ENCODE results near the gene CAMTA1.
A peak's percentile ranks its signal among the peaks of the same experiment; 100 is the strongest.

The CAMTA1 gene

DNA sequence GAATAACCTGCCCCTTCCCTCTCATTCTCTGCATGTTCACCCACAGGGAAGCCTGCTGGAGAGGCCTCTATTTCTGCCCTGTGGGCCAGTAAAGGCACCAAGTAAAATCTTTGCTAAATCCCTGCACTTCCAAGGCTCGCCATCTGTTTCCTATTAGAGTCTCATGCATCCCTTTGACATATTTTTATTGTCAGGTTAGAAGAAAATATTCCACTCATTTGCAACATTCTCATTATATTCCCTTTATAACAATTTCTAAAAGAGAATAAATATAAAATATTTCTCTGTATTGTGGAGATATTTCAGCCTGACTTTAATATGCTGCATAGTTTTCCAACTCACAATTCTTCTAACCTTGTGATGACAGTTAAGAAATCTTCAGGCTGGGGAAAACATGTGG lies 645.4 kb downstream of the CAMTA1 start:
- DNase-seq: no peak

DNA sequence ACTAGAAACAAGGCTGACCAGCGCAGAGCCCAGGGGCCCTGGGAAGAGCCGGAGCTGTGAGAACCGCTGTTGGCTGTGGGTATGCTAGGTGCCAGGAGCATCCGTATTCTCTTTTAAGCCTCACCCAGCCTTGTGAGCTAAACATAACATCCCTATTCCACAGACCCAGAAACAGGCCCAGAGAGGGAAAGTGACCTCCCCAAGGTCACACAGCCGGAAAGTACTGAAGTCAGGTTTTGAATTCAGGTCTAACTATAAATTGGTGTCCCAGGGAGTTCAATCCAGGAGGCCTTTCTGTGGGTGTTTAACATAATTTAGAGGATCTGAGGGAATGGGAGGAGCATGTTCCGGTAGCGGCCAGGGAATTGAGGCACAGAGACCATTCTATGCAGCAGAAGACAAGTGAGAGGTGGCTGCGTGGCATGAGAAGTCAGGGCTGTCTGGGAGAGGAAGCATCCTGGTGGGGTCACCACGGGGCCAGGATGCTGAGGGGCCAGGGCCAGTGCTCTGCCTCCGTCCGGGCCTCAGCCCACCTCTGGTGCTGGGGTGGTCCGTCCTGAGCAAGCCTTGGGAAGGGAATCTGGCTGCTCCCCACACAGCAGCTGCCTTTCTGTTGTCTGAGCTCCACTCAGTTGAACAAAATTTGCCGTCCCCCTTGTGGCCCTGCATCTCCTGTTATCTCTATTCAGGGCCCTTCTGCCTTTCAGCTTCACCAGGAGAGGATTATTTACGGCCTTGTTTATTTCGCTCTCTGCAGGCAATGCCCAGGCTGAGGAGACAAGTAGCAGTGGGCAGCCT lies 647.0 kb downstream of the CAMTA1 start:
- DNase-seq: no peak

DNA sequence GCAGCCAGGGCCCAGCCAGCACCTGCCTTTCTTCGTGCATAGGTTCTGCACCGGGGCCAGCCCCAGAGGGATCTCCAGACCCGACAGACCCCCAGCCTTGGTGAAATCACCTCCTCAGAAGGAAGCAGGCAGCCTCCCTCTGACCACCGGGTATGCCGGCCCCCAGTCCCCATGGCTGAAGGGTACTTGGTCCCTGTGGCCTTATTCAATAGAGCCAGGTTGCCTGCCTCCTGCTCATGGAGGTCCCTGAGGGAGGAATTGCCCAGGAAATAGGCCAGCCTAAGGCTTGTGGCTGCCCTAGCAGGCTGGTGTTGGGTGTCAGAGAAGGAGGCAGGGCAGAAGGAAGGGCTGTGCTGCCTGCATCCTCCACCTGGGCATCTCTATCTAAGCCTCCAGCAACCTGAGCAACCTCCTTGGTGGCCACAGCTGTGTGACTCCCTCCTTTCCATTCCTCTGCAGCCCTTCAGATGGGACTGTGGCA lies 647.7 kb downstream of the CAMTA1 start:
- no peak for DNase-seq

DNA sequence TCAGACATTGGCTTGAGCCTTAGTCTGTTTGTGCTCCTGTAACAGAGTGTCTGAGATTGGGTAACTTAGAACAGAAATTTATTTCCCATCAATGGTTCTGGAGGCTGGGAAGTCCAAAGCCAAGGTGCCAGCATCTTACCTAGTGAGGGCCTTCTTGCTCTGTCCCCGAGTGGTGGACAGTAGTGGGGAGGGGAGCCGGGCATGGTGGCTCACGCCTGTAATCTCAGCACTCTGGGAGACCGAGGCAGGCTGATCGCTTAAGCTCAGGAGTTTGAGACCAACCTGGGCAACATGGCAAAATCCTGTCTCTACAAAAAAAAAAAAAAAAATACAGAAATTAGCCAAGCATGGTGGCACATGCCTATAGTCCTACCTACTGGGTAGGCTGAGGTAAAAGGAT lies 649.3 kb downstream of the CAMTA1 start:
- no peak for DNase-seq

DNA sequence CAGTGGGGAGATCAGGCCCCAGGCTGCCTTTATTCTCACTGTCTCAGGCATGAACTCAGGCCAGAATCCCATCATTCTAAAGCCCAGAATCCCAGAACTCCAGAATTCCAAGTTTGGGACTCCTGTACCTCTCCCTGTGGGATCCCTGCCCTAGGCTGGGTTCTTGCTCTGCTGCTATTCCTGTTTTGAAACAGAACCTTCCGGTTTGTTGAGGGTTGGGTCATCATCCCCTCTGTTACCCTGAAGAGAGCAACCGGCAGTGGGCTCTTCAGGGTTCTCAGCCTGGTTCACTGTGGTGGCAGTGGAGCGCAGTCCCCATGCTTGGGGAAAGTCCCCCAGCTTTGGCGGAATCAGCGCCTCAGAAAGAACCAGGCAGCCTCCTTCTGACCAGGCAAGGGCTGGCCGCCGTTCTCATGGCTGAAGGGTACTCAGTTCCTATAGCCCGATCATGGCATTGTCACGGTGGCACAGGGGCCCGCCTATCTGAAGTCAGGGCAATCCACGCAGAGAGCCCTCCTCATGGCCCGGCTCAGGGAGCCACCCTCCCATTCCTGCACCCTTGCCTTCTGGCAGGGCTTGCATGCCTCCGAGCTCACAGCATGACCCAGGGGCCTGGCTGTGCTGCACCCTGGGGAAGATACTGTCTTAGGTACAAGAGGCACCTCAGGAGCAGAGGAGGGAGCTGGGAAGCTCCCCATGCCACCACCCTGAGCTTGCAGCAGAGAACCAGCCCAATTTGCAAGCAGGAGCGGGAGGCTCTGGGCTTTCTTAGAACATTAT lies 650.2 kb downstream of the CAMTA1 start:
- no peak for DNase-seq

DNA sequence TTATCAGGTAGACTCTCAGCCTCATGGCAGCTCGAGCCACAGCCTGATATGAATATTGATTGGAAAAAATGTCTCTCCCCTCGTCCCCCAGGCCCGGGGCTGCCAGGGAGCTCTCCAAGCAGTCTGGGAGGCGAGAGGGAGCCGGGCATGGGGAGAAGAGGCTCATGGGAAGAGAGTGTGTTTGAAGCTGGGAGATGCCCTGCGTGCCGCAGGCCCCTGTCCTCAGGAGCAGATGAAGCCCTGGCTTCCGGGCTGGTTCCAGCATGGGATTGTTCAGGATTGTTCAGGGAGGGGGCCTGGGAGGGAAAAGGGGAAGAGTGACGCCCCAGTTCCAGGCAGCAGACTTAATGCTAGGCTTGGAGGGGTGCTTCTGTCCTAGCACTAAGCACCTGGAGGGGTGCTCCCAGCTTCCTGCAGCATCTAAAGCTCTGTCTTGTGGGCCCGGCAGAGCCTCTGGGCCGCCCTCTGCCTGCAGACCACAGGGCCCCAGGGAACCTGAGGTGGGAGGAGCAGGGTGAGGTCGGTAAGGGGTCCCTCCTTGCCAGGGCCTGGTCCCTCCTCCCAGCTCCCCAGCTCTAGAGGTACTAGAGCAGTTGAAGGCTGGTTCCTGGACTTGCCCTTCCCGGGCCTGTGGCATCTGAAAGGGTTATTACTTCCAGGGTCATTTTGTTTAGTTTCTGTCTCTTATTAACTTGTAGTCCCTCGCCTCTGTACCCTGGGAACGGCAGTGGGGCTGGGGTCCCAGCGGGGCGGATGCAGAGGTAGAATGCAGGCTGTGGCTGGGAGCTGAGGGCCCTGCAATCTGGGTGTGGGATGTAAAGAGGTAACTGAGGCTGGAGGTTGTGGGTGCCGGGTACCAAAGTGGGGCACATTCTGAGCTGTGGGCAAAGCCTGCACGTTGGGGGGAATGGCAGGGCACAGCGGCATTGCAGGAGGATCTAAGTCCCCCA lies 651.1 kb downstream of the CAMTA1 start:
- DNase-seq: no peak

DNA sequence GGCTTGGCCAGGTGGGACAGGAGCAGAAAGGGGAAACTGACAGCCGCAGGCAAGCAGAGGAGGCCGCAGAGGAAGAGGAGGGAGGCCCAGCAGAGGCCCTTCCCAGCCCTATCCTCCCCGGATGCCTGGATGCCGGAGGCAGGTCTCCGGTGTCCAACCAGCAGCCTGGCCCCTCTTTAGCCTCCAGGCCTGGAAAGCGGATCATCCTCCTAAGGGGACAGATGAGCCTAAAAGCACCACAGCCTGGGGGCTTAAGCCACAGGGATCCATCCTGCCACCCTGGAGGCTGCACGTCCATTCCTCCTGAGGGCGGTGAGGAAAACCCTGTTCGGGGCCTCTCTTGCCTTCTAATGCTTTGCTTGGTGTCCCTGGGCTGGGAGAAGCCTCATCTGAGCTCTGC lies 651.8 kb downstream of the CAMTA1 start:
- no peak for DNase-seq

DNA sequence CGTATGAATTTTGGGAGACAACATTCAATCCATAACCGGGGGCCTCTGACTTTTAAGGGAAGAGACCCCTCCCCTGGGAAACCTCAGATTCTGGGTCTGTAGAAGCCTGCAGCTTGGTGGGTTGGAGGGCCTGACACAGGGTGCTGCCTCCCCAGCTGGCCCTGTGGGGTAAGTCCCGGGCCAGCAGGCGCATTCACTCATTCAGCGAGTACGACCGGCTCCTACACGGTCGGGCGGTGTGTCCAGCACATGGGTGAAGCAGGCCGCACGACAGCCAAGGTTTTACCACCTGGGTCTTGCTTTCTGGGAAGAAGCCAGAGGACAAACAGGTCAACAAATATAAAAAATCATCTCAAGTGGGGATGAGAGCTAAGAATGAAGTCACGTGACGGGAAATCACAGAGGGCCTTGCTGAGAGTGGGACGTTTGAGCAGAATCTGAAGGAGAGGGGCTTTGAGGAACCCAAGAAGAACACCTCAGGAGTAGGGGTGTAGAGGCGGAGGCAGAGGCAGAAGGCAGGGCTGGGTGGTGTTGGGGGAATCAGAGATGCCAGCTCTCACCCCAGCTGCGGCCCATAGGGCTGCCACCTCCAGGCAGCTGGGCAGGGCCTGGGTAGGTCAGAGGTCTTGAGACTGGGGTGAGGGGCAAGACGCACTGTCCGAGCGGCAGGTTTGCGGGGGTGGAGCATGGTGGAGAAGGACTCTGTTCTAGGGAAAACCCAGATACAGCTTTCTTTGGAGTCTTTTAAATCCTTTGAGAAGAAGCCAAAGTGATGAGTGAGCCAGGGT lies 652.5 kb downstream of the CAMTA1 start:
- no peak for DNase-seq

DNA sequence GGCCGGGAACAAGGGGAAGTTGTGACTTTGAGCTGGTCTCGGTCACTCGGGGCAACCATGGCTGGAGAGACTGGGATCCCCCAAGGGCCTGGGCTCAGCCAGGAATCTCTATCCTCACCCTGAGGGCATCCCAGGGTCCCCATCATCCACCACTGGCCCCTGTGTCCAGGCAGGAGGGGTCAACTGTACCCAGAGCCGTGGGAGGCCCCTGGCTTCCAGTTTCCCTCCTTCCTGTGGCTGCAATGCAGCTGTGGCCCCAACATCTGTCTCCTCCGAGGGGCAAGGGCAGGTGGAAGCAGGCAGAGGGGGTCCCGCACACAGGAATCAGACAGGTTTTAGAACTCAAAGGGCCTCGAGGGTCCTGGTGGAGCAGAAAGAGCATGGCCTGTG lies 653.1 kb downstream of the CAMTA1 start:
- DNase-seq: no peak

DNA sequence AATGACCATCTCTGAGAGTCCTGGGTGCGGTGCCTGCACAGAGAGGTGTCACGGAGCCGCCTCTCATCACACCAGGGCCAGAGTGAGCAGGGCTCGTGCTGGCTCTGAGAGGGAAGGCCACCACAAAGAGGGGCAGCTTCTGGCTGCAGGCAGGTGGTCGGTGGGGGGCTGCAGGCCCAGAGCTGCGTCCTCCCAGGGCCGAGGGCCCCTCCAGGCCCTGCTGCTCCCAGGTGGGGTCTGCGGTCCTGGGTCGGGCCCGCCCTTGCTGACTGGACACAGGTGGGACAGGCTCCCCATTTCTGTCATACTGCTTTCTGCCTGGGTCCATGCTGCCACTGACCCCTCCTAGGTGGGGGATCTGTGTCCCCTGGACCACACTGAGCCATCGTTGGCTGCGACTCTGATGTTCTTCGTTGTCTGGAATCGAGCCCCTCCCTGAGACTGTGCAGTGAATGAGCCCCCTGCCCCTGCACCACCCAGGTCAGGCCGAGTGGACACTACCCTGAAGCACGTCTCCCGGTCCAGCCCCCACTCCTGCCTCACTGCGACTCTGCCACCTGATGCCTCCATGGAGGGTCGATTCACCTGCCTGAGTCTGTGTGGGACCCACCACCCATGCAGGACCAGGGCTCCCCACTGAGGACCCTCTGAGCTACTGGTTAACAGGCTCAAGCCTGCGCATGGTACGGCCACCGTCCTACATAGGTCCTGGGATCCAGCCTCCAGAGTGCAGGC lies 653.8 kb downstream of the CAMTA1 start:
- no peak for DNase-seq

DNA sequence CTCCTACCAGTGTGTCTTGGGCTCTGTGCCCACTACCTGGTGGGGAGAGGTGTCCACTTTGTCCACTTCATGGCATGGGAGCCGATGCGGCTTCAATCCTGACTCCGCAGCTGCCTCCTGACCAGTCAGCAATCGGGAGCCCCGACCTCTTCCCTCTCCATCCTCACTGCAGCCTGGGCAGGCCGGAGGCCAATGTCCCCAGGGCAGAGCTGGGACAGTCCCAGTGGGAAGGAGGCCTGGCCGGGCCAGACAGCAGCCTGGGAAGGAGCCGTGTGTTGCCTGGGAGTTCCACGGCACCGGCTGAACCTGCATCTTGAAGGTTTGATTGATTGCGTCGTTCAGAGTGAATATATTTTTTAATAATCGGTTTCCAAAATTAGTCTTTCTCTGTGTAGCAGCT lies 654.9 kb downstream of the CAMTA1 start:
- DNase-seq: no peak

DNA sequence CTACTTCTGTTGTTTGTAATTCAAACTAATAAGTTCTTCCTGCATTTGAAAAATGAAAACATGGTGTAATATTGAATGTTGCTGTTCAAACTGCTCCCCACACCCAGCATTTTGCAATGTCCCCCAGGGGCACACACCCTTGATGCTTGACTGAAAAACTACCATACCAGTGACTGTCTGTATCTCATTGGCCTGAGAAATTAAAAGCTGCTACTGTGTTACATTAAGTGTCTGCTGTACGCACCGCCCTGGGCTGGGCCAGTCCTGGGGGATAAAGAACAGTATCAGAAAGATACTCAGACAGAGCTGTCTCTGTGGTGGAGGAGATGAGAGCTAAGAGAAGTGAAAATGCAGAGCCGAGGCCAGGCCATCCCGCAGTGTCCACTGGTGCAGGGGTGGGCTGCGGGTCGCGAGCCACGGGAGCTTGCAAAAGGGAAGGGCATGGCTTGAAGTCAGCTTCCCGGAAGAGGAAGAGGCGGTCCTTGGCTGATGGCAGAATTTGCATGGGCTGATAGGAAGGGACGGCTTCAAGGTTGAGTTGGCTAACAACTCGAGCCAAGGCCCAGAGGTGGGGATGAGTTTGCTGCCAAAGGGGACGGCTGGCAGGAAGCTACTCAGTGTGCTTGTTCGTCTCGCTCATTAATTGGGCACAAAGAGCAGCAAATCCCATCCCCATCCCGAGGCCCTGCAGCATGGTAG lies 656.0 kb downstream of the CAMTA1 start:
- peak; percentile 11 for DNase-seq

DNA sequence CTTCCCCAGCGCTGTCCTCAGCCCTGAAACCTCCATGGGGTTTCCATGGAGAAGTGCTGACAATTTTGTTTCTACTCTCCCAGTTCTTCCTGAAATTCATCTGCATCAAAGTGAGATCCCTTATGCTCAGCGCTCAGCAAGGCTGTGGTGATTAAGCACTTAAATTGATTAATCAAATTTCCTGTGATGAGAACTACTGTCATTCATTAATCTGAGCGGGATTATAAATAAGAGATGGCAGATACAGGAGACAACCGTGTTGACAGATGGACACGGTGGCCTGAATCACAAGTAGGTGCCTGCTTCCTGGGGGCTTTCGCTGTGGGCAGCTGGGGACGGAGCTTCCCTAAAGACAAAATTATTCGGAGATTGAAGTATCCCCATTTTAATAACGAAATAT lies 656.8 kb downstream of the CAMTA1 start:
- DNase-seq: no peak

DNA sequence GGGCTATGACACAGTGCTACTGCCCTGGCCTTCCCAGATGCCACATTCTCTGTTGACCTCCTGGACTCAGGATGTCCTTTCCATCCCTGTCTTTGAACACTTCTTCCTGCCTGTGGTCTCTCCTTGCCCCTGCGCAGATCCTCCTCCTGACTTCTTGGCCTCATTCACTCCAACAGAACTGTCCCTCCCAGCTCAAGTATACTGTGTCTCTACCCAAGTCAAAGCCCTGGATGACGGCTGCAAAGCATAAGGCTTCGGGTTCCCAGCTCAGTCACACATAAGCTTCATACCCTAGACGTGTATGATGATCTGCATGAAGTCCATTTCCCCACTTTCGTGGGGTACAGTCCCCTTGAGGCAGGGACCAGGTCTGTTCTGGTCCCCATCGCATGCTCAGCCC lies 657.7 kb downstream of the CAMTA1 start:
- DNase-seq: no peak

DNA sequence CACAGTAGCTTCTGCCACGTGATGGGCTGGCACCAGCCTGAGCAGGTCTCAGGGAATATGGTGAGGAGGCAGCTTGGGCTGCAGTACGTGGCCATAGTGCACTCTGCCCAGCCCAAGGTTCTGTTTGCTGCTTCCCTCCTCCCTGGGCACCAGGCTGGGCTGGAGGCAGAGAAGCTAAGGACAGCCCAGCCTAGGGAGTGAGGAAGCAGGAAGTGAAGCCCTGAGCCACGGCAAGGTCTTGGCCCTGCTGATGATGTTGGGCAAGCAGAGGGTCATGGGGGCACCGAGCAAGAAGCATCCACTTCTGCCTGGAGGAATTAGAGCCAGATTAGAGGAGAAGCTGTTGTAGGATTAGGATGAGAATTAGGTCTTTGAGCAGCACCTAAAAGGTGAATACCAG lies 659.1 kb downstream of the CAMTA1 start:
- peak; percentile 35 for DNase-seq

DNA sequence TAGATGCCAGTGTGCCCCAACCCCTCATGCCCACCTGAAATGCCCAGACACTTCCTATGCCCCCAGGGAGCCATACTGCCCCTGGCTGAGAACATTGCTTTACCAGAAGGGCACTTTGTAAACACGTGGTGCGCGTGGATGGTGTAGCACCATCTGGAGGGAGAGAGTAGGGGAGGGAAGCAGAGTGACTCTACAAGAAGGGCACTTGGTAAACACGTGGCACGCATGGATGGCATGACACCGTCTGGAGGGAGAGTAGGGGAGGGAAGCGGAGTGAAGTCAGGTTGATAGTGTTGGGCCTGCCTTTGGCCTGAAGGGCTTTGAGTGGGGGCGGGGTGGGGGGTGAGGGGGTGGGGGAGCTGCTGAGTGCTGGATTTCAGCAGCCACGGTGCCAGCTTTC lies 661.8 kb downstream of the CAMTA1 start:
- no peak for DNase-seq

DNA sequence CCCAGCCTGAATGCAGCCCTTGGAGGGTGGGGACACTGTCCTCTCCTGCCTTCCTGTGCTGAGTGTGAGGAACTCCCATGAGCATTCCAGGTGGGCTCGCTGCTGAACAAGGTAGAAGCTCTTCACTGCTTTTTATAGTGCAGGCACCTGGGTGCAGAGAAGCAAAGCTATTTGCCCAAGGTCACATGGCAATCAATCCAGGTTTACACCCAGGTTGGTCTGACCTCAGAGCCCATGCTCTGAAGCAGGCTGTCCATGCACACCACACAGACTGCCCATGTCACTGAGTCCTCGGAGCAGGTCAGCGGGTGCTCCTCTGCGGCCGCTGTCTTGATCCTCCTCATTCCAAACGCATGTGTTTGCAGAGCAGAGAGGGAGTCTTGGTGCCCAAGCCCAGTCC lies 662.5 kb downstream of the CAMTA1 start:
- no peak for DNase-seq

DNA sequence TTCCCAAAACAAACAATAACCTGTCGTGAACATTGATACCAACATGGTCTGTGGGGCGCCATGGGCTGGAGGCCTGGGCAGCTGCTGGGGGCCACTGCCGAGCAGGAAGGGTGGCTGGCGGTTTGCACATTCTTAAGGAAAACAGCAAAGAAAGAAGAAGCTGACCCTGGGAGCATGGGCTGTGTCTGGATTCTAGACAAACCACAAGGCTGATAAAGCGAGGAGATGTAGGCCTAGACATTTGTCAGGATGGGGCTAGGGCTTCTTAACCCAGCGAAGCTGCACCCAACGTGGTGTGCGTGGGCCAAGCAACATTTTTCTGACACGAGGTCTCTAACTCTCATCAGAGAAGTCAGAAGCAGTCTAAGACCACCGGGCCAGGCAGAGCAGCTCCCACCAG lies 663.7 kb downstream of the CAMTA1 start:
- DNase-seq: no peak

DNA sequence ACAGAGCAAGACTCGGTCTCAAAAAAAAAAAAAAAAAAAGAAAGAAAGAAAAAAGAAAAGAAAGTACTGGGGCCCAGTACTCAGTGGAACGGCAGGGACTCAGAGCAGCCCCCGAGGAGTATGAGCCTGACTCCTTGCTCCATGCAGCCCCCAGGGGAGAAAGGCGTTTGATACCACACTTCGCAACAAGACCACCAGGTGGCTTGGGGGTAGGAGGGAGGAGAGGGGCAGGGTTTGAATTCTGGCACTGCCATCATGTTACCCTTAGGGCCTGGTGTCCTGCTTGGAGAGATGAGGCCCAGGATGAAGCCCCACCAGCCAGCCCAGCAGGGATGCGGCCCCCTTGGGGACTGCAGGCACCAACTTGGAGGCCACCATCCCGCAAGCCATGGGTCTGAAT lies 664.5 kb downstream of the CAMTA1 start:
- no peak for DNase-seq

DNA sequence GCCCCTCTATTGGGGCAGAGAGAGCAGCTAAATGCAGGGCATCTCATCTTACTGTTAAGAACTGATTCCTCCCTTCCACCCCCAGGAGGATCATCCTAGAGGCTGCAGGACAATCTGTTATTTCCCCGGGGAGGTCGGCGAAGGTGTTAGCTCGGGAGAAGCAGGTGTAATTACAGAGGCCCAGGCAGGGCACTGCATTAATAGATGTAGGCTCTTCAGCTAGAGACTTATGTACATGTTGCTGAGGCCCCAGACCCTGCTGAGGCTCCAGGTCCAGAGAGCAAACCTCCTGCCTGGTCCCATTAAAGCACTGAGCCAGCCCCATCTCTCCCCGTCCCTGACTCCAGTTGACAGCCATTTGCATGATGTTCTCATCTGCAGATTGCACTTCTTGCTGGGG lies 665.6 kb downstream of the CAMTA1 start:
- no peak for DNase-seq

DNA sequence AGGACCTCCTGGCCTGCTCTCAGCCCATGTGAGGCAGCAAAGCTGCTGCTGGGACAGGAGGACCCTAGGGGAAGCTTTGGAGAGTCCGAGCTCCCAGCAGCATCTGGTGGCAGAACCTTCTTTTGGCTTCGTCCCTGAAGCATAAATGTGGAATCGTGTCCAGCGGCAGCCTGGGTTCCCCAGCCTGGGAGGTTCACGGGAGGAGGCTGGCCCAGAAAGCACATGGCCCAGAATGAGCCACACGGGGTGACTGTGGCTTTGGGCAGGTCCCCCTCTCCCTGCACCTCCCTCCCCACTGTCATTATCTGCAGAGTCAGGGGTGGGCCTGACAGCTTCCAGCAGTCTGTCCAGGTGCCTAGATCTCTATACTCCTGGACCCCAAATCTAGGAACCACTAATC lies 667.8 kb downstream of the CAMTA1 start:
- DNase-seq: no peak

All from MV-4-11 (cell line).